ENCODE data around the gene ASAP2.

ASAP2 gene

DNA sequence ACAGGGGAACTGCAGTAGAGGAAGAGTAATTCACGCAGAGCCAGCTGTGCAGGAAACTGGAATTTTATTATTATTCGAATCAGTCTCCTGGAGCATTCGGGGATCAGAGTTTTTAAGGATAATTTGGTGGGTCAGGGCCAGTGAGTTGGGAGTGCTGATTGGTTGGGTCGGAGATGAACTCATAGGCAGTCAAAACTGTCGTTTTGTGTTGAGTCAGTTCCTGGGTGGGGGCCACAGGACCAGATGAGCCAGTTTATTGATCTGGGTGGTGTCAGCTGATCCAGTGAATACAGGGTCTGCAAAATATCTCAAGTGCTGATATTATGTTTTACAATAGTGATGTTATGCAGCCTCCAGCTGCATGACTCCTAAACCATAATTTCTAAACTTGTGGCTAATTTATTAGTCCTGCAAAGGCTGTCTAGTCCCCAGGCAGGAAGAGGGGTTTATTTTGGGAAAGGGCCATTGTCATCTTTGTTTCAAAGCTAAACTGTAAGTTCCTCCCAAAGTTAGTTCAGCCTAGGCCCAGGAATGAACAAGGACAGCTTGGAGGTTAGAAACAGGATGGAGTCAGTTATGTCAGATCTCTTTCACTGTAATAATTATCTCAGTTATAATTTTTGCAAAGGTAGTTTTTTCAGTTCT lies 67.0 kb downstream of the ASAP2 start:
- DNase-seq (ENCODE audit: low spot score) (no peak), FAIRE-seq (no peak)

DNA sequence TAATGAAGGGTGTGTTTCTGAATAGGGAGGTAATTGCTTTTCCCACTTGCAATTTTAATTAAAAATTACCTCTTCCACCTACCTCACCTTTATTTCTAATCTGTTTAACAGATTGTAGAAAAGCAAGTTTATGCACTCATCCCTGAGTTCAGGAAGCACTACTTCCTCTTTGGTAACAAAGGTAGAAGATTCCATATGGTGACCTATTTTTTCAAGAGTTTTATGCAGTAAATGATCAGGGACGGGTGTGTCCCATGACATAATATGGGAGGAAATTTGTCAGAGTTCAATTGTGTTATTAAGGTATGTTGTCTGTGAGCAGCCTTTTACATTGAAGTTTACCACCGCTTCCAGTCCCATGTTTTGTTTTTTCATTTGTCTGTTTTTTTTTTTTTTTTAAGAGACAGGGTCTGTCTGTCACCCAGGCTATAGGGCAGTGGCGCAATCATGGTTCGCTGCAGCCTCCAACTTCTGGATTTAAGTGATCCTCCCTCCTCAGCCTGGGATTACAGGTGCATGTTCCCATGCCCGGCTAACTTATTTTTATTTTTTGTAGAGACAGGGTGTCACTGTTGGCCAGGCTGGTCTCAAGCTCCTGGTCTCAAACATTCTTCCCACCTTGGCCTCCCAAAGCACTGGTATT lies 68.2 kb downstream of the ASAP2 start:
- no peak for DNase-seq (ENCODE audit: low spot score)
- no peak for FAIRE-seq

DNA sequence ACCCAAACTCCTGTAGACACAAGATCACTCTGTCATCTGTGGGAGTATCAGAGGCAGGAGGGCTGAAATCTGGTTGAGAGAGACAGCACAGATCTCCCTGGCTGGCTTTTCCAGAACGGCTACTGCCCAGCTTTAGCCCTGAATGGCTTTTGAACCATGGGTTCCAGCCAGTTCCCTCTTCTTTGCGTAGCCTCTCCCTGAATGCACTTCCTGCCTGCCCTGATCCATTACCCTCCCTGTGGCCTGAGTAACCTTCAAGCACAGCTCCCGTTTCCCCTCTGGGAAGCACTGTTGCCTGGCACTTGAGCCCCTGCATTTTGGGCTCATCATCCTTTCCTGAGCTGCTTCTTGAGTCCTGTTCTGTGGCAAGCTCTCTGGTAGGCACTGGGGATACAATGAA lies 68.8 kb downstream of the ASAP2 start:
- FAIRE-seq (no peak), DNase-seq (ENCODE audit: low spot score) (no peak)

DNA sequence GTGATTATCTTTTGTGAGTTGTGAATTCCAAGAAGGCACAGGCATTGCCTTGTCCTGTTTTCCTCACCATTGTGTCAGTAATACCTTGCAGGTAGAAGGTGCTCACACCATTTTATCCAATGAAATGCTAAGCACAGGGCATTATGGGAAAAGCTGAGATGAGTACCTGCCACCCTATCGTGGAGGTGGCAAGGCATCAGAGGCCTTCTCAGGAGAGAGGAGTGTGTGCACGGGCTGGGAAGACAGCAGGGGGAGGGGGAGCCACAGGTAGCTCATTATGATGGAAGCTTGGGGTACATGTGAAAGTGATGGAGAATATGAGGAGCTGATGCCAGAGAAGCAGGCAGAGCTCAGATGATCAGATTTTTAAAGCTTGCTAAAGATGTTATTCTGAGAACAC lies 69.5 kb downstream of the ASAP2 start:
- FAIRE-seq (no peak), DNase-seq (ENCODE audit: low spot score) (no peak)

DNA sequence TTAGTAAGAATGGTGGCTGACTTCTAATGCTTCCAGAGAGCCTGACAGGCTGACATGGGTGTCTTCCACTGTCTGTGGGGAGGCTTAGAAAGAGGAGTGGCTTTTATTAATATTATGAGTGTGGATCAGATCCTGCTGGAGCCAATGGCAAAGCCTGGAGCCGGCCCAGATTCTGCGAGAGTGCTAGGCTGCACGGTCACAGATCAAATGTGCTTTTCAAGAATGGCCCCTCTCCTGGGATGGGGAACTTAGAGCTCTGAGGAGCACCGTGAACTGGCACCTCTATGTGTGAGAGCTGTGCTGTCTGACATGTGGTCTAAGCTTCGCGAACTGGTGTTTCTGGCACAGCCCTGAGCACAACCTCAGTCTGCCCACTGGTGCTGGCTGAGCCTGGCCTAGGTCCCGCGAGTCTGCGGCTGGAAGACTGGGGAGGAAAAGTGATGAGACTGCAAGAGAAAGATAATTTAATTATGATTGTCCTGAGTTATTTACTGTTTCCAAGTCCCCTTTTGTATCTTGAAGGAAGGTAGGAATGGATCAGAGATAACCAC lies 70.4 kb downstream of the ASAP2 start:
- FAIRE-seq (no peak), DNase-seq (ENCODE audit: low spot score) (no peak)

DNA sequence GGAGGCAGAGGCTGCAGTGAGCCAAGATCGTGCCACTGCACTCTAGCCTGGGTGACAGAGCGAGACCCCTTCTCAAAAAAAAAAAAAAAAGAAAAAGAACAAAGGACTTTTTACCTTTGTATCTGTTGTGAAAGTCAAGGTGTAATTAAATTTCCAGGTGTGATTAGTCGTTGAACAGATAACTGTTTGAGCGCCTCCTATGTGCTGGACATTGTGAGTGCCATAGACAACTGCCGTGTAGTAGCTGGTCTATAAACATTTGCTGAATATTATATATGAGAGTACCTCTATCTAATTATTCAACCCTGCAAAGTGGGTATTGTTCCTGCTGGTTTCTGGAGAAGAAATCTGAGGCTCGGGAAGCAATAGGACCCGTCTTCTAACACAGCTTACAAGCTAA lies 71.8 kb downstream of the ASAP2 start:
- DNase-seq (ENCODE audit: low spot score) (no peak), FAIRE-seq (no peak)

DNA sequence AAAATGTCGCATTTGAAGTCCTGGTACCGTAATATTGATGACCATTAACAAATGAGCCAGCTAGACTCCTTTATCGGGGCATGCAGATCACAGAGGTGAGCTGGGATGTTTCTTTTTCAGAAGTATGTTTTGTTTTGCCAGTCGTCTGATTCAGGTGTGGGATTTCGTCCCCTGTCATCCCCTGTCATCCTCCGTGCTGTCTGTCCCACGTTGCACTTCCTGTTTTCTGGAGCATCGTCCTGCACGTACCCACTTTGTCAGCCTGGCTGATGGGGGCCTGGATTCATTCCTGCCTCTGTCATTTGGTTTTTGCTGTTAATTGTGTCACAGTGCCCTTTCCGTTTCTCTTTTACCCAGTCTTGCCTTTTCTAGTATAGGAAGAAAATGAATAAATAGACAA lies 72.8 kb downstream of the ASAP2 start:
- DNase-seq (ENCODE audit: low spot score) = no peak
- no peak for FAIRE-seq

DNA sequence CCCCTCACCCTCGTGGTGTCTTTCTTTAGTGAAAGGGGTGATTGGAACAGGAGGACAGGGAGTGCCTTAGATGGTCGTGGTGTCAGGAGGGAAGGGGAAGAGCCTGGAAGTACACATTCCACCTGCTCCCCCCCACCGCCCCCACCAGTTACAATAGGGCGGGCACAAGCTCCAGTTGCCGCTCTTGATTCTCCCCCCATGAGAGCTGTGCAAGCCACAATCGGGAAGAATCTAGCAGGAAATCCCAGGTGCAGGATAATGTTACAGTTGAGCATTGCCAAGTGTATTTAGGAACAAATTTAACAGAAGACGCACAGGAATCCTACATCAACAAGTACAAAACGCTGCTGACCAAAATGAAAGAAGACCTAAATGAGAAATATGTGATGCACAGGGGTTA lies 73.6 kb downstream of the ASAP2 start:
- no peak for DNase-seq (ENCODE audit: low spot score)
- FAIRE-seq = no peak

DNA sequence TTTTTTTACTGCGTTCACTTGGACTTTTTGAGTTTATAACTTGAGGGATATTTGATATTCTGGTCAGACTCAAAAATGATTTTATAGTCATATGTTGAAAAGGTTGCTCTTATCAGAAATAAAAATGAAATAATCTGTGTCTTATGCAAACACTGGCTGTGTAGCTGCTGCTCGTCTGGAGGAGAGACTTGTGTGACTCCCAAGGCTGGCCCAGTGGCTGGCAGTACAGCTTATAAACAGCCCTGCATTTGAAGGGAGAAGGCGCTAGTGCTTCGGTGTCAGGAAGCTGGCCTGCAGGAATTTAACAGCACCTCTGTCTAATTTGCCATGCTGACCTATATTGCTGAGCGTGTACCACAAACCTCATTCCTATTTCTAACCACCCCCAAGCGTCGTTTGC lies 74.5 kb downstream of the ASAP2 start:
- DNase-seq (ENCODE audit: low spot score) (no peak), FAIRE-seq (no peak)

DNA sequence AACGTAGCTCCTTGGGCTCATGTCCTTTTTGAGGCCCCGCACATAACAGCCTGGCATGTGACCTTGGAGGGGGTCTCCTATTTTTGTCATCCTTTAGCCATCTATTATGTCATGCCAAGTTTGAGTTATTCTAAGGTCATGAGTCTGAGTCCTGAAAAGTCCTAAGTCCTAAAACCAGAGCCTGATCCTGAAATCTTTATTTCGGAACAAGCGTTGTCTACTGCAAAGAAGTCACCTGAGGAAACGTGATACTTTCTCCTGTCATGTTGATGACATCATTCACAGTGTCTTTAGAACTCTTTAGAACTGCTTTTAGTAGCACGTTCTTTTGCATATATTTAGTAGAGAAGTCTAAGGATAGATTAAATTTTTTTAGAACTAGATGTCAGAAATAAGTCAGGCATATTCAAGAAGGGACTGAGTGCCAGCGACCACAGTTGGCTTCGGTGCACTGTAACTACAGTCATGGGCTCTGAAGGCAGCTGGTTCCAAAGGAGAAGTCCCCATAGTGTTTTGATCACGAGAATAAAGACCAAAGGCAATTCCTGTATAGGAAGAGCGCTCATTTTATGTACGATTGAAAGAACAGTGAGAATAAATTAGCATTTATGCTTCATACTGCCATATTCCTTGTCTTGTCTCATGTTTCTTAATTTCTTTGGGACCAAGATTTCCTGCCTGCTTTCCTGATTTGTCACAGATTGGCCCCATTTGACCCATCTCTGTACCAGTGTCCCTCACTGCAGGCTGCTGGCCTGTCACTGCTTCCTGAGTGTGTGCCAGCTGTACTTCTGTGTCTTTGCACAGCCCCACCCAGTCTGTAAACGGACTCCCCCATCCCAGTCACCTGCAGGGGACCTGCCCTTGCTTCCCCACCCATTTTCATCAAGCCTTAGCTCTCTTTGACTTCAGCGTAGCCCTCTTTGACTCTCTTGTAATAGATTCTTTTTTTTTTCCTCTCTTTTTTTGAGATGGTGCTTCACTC lies 75.8 kb downstream of the ASAP2 start:
- FAIRE-seq (no peak), DNase-seq (ENCODE audit: low spot score) (no peak)

DNA sequence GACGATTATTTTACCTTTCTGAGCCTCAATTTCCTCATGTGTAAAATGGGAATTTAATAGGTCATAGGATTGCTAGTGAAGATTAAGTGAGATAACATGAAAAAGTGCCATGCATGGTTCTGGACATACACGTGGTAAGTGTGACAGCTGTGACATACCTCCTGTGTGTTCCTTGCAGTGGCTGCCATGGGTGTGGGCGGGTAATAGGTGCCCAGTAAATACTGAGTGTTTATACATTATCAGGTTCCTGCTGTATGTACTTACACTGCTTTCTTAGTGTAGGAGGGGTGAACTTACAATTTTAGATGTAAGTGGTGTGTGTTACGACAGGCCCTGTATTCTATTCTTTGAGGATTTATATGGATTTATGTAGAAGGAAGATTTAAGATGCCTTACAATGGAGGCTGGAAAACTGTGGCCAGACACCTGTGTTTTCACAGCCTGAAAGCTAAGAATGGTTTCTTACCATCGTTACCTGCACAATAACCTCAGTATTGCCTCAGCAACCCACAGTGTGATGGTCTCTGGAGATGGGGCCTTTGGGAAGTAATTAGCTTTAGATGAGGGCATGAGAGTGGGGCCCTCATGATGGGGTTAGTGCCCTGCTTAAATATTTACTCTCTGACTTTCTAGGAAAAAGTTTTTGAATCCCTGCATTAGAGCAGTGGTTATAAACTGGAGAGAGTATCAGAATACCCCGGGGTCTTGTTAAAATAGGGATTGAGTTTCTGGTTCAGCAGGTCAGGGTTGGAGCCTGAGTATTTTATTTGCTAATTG lies 78.1 kb downstream of the ASAP2 start:
- FAIRE-seq = no peak
- no peak for DNase-seq (ENCODE audit: low spot score)

DNA sequence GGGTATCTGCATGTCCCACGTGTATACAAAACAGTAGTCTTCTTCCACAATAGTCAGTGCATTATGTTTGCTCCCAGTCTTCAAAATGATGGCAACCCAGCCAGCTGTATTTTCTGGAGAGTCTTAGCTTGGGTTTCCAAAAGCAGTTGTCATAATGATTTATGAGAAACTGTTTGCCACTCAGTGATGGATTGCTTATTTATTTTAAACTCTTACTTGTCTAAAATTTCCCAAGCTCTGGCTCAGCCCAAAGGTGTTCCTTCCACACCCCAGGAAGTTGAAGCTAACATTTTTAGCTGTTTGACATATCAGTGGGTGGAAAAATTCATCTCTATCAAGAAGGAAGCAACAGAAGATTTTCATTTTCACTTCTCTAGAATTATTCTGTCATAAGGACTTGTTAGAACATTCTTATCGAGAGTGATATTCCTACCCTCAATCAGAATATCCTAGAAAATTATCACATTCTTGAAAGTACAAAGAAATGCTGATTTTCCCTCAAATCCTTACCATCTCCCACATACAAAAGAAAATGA lies 78.8 kb downstream of the ASAP2 start:
- DNase-seq (ENCODE audit: low spot score) (no peak), FAIRE-seq (no peak)

DNA sequence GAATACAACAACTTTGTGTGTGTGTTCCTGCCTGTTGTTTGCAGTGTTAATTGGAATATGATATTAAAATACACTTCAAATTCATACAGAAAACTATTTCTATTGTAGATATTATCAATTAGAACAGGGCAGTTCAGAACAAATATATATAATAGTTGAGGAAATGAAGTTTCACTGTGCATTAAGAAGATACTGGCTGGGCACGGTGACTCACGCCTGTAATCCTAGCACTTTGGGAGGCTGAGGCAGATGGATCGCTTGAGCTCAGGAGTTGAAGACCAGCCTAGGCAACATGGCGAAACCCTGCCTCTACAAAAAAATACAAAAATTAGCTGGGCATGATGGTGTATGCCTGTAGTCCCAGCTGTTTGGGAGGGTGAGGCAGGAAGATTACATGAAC lies 79.3 kb downstream of the ASAP2 start:
- DNase-seq (ENCODE audit: low spot score) = no peak
- no peak for FAIRE-seq

DNA sequence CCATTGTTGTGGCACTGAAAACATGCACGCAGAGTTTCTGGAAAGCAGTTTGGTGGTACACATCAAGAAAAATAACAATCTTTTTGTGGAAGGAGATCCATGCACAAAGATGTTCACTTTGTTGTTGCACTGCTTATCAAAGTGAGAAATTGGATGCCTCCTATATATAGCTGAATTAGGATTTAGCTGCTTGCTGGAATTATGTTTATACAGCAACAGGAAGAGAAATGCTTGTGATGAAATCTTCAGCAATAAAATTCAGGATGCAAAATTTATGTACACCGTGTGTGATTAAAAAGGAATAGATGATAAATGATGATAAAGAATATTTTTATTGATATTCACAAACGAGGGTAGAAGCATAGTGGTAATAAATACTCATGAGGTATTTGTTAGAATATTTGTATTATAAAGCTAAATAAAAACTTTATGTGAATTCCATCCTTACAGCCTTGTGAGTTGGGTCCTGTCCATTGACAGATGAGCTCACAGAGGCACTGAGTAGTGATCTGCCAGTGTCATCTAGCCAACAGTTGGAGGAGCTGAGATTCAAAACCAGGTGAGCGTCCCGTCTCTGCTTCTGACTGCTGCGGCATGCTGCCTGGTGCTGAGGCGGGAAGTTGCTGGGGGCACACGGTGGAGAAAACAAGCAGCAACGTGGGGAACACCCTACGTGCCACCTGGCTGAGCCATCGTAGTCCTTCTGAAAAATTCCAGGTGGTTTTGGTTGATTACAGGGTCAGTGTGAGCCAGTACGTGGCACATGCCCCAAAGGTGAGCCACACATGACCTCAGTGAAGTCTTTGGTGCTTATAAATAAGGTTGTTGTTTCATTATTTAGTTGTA lies 80.2 kb downstream of the ASAP2 start:
- DNase-seq (ENCODE audit: low spot score) (peak; percentile 21), FAIRE-seq (no peak)

DNA sequence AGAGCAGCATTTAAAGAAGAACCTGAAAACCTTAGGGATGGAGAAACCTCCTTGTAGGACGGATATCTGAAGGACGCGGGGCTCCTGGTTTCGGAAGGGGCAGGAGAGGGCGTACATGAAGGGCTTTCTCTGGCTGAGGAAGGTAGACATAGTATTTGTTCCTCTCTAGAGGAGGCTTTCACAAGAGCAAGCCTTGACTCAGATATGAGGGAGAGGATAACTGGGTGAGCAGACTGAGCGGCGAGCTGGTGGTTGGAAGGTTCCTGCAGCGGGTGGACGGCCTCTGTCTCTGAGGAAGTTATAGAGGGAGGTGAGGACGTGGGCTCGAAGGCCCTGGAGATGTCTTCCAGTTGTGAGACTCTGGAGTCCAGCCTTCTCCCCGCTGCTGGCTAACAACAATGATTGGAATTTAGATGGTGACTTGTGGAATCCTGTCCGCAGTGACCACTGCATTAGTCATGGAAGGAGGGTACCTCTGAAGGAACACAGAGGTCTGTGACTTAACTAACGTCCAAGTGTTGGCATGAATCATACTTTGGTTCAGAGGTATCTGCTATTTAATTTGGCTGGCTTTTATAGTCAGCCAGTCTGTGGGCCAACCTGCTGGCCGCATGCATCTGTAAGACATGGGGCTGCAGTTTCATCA lies 80.9 kb downstream of the ASAP2 start:
- FAIRE-seq (no peak), DNase-seq (ENCODE audit: low spot score) (peak; percentile 95)

DNA sequence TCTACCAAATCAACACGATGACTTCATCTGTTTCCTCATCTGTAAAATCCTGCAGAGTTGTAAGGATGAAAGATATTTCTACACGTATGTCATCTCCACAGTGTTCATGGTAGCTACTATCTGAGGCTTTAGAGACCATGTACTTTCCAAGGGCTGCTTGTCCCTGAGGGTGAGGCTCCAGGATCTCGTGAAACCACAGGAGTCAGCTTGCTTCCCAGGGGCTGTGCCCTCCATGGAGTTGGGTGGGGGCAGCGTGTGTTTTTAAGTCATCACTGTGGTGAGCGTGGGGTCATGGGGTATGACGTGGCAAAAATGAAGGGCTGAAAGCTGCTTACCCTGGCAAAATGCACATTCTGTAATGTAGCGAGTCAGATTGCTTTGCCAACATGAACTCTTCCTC lies 81.6 kb downstream of the ASAP2 start:
- DNase-seq (ENCODE audit: low spot score) (peak; percentile 72), FAIRE-seq (no peak)

DNA sequence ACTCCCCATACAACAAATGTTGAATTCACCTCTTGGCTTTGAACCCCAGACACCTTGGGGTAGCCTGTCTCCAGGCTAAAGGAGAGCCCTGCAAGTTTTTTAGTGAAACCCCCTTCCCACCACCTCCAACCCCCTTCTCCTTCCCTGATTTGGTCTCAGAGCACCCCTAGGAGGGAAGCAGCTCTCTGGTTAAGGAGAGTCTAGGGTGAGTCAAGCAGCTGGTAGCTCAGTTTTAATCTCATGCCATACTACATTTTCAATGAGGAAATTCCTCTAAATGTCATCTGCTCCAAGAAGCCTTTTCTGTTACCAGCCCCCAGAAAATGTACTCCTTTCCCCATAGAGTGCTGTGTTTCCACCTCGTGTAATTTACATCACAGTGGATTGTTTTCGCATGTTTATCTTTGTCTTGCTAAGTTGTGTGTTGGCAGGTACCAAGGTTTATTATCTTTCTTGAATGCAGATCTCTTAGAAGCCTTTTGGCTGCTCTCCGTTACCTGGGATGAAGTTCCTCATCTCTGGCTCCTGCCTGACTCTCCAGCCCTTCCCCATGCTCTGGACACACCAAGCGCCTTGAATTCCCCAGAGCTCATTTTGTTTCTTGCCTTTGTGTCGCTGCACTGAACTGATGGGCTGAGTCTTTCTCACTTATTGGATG lies 82.2 kb downstream of the ASAP2 start:
- no peak for FAIRE-seq
- DNase-seq (ENCODE audit: low spot score) = peak; percentile 14

DNA sequence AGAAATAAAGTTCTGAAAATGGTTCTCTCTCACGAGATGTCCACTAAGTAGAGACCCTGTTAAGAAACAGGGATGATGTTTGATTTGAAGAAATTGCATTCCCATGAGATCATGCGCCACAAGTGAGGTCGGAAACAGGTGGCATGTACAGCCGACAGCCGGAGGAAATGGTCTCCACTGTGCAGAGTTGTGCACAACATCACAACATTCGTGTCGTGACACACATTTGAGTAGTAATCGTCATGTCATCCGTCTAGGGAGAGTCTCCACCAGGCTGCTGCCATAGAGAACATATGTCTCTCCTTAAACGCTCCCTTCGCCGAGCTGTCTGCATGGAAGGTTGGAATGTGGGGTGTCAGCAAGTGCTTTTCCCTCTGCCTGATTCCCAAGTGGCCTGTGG lies 84.7 kb downstream of the ASAP2 start:
- DNase-seq (ENCODE audit: low spot score) (peak; percentile 54), FAIRE-seq (peak; percentile 5)

DNA sequence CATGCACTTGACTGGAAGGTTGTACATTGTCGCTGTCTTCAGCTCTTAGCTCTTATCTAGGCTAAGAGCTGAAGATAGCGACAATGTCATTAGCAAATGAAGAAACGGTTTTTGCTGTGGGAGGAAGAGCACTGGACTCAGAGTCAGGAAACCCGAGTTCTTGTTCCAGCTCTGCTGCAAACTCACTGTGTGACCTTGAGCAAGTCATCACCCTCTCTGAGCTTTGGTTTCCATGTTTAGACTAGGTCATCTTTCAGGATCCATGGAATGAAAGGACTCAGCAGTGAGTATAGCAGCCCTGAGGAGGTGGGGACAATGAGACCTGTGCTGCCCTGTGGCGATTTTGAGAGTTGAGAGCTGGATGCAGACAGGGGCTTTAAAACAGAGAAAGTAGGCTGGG lies 85.3 kb downstream of the ASAP2 start:
- FAIRE-seq (no peak), DNase-seq (ENCODE audit: low spot score) (no peak)

Data from urothelium cell line (cell line).